Heart right ventricle (tissue), 16 donors: Measurements from ENCODE around the gene TCERG1. TPM values are rescaled to one million over a fixed set of nuclear protein-coding genes. Genes with fewer than 3 reads are reported as not detected.
A peak's percentile ranks its signal among the peaks of the same experiment; 100 is the strongest.

Source experiments
- ATAC-seq, 8 donors: fragments of 200-7000 bp; cut with Tn5 transposase; one replicate each; pipeline ENCODE4 v1.9.1; 2020; ENCODE audit warnings: mild to moderate bottlenecking in 8 of 8, moderate library complexity in 8 of 8, moderate number of reproducible peaks in 1 of 8
- DNase-seq, 2 donors: peaks; one replicate each; pipeline ENCODE4 v3.0.0-alpha.2; 2020
- H3K27ac ChIP-seq, 10 donors: fragments of 200-600 bp; sonication (generic) in 2 of 10; one replicate each; pipeline versions ENCODE4 v1.5.0 to v1.8.0; 2020 to 2022; ENCODE audit warnings: mild to moderate bottlenecking in 3 of 10
- H3K27me3 ChIP-seq, 7 donors: fragments of 200-600 bp; one replicate each; pipeline ENCODE4 v1.8.0; 2021 to 2022; ENCODE audit warnings: mild to moderate bottlenecking in 2 of 7
- H3K36me3 ChIP-seq, 9 donors: fragments of 200-600 bp; sonication (generic) in 1 of 9; one replicate each; pipeline versions ENCODE4 v1.5.0 to v1.8.0; 2020 to 2022; ENCODE audit warnings: mild to moderate bottlenecking in 2 of 9
- H3K4me1 ChIP-seq, 9 donors: fragments of 200-600 bp; sonication (generic) in 1 of 9; one replicate each; pipeline versions ENCODE4 v1.5.0 to v1.8.0; 2020 to 2022; ENCODE audit warnings: mild to moderate bottlenecking in 4 of 9
- H3K4me3 ChIP-seq, 10 donors: fragments of 200-600 bp; sonication (generic) in 2 of 10; one replicate each; pipeline versions ENCODE4 v1.5.0 to v1.8.0; 2020 to 2022; ENCODE audit warnings: mild to moderate bottlenecking in 7 of 10, moderate library complexity in 2 of 10
- H3K9me3 ChIP-seq, 11 donors: fragments of 200-600 bp in 10 of 11; sonication (generic) in 2 of 11; one replicate each; pipeline versions ENCODE4 v1.5.0 to v1.8.0; 2013 to 2022; ENCODE audit warnings: mild to moderate bottlenecking in 2 of 11, control low read depth in 1 of 11, moderate library complexity in 1 of 11
- CTCF ChIP-seq, 9 donors: fragments of 200-600 bp; sonication (generic) in 2 of 9; IDR thresholded peaks; one replicate each; pipeline versions ENCODE4 v1.5.0 to v1.8.0; 2021 to 2022; ENCODE audit warnings: antibody characterized with exemption in 9 of 9, mild to moderate bottlenecking in 5 of 9, moderate library complexity in 1 of 9
- WGBS, 2 donors: extraction: QIAGEN DNeasy Blood & Tissue Kit; methylation state at CpG; one replicate each; pipeline ENCODE4 v1.1.7; 2013; ENCODE audit warnings: inconsistent platforms in 1 of 2; 5-methylcytosine and 5-hydroxymethylcytosine counted together
- intact Hi-C, 10 donors: fragments of 100-400 bp; cut with DNase I; formaldehyde crosslinking; loops; one replicate each; pipeline versions ENCODE4 v1.11.1 to v1.14.2; 2022
- polyA plus RNA-seq, 2 donors: library from polyadenylated mRNA; stranded (reverse); fragments of 200-250 nt; gene quantifications; one replicate each; pipeline ENCODE4 v1.2.3, GENCODE V29; 2013
- total RNA-seq, 10 donors: library from RNA; stranded (reverse); fragmentation: NEBNext Ultra II Directional in 3 of 10; extraction: Animal tissue kit (Norgen Biotek cat#: 25700) in 3 of 10; gene quantifications; one replicate each; pipeline versions ENCODE4 v1.2.1 to v1.2.4, GENCODE V29; 2021 to 2023
- donor health status: Arrhythmogenic right ventricular cardiomyopathy.
- donor health status: ischemic (EF 13 %, LVEDD 7.1; RV severe dilation, severe dysfunction).
- donor health status: healthy with polysubstance abuse.
- donor health status: DM: no; HTN: yes; CAD: no.
- donor health status: DM: no; HTN: no; CAD: no.
- donor health status: ischemic (EF 25% LVEDD 6.9; RV normal size, moderate dysfunction).
- donor health status: ischemic (EF 25% LVEDD 5.7; RV mildly dilated, moderate dysfunction).
- donor health status: healthy.
- donor health status: DM: yes; HTN: yes; CAD: no.
- donor health status: Ischemic cardiomyopathy.
- donor health status: ischemic (EF 35%, LVEDD 5.7; RV mildly dilated, moderate dysfunction).
- donor health status: nonischemic (EF 11% LVEDD 7.7; RV severe dilation, severe dysfunction).
- donor health status: DM: yes; HTN: yes; CAD: no.
- donor health status: PGD.
- donor health status: ischemic (EF 29% LVEDD 5.4; RV normal size, mild dysfunction).
- donor health status: nonischemic (EF 23%, LVEDD 6.1; RV moderate dilation, normal function).

TCERG1 gene
- total and polyA plus RNA-seq, 12 donors, result 11.2 to 59.2 (median 21.1) TPM

GRCh38 chr5:146540414-146540813, 93.3 kb downstream of the TCERG1 start:
- intact Hi-C loops, result loop anchor here in 7 of 10 donors (5.0 to 10.0 kb wide), 3 partner anchors 427 to 654 kb away; no protein-coding TSS in a partner anchor
- TF ChIP-seq CTCF (IDR thresholded peaks at IDR 0.05), result no peak
- Histone ChIP-seq H3K4me3 (no peak overlapping the region), H3K9me3 (no peaks in the 10 kb centered on the region), H3K4me1 (no peaks in the 10 kb centered on the region), H3K27me3 (peaks cover 0 to 3% (median 0%) of the 10 kb centered on the region in 7 donors), H3K36me3 (no peaks in the 10 kb centered on the region), H3K27ac (no peak overlapping the region)
- DNase-seq (no peak), ATAC-seq (no peak)
- 75 to 80% methylated on average over 2 of the region's 2 CpGs for WGBS, 2 donors

DNA sequence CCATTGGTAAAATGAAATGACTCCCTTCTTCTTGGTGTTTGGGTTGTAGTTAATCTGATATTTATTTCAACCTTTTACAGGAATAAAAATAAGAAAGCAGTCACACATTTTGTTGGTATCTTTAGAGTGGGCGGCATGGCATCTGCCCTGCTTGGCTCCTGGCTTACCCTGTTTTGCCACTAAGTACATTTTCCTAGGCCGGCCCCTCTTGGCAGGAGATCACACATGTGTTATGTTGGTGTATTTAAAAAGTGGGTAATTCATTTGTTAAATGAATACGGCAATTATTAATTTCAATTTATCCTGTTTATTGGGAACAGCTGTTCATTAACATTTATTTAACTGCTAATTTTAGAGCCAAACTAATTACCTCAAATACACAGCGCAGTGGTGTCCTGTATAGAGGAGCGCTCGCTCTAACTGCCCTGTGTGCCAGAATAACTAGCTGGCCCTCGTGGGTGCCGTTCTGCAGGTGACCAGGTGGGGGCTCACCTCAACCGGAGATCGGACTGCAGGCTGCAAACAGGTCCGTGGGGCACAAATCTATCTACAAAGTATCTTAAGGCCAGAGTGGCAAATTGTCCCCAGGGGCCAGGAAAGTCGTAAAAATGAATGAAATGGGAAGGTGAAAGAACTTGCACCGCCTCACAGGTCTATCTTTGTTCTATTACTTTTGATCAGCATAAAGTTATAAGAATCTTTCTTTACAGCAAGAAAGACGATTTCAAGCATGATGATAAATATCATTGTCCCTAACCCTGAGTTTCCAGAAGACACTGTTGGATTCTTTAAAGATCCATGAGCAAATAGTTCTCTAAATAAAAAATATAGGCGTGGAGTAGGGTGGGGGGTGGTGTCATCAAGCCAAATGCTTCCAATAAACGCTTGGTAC, 95.1 kb downstream of the TCERG1 start:
- ATAC-seq, result peak in 7 of 8 donors; percentile 49 to 85 (median 76)

GRCh38 chr5:146544232-146544631, 97.1 kb downstream of the TCERG1 start:
- H3K4me3 ChIP-seq, result no peak overlapping the region
- H3K9me3 ChIP-seq, result no peaks in the 10 kb centered on the region
- TF ChIP-seq CTCF (IDR thresholded peaks at IDR 0.05), result no peak
- peaks cover 0 to 8% (median 0%) of the 10 kb centered on the region in 7 donors for H3K27me3 ChIP-seq
- intact Hi-C loops, result loop anchor here in 7 of 10 donors (5.0 to 10.0 kb wide), 3 partner anchors 423 to 651 kb away; no protein-coding TSS in a partner anchor
- H3K4me1 ChIP-seq, result no peaks in the 10 kb centered on the region
- ATAC-seq (no peak), DNase-seq (no peak)
- H3K27ac ChIP-seq, result no peak overlapping the region
- H3K36me3 ChIP-seq, result no peaks in the 10 kb centered on the region

More for the DNA sequence above, 95.1 kb downstream of the TCERG1 start:
- TF ChIP-seq CTCF (IDR thresholded peaks at IDR 0.05), result peak; percentile 46 to 82 (median 76)
- Histone ChIP-seq H3K4me3 (no peak overlapping the region), H3K36me3 (no peaks in the 10 kb centered on the region), H3K27me3 (peaks cover 0 to 5% (median 0%) of the 10 kb centered on the region in 7 donors), H3K9me3 (no peaks in the 10 kb centered on the region), H3K4me1 (no peaks in the 10 kb centered on the region), H3K27ac (no peak overlapping the region)
- peak; percentile 55 to 59 for DNase-seq
- intact Hi-C loops, result loop anchor here in 9 of 10 donors (1.0 to 10.0 kb wide), 6 partner anchors 424 to 653 kb away; no protein-coding TSS in a partner anchor
- WGBS, 2 donors, result 29% methylated on average over 16 of the region's 16 CpGs

DNA sequence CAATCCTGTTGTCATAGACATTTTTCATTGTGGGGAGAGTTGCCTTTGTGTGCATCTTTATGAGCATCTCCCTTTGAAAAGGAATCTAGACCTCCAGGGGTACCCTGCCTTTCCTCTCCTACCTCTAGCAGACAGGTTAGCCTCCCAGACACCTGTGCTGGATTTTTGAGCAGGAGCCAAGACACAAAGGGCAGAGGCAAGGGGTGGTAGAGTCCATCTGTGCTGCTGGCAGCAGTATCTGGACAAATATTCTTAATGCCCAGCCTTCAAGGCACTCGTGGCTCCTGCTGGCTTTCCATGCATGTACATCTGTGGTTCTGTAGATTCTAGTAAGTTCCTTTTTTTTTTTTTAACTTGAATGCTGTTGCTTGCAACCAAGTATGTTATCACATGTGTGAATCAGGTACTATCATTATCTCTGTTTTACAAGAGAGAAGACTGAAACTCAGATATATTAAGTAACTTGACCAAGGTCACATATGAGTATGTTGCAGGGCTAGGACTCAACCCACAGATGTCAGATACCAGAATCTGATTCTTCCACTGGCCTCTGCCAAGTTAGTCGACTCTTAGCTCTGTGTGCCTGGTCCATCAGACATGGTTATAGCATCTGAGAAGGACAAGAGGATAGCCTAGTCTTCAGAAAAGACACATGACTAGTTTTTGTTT, 101.8 kb downstream of the TCERG1 start:
- no peak for TF ChIP-seq CTCF (IDR thresholded peaks at IDR 0.05)
- H3K27ac ChIP-seq, result no peak overlapping the region
- H3K27me3 ChIP-seq, result peaks cover 0 to 20% (median 0%) of the 10 kb centered on the region in 7 donors
- intact Hi-C loops, result loop anchor here in 2 of 10 donors (5.0 to 10.0 kb wide), 2 partner anchors 418 to 646 kb away; no protein-coding TSS in a partner anchor
- H3K4me3 ChIP-seq, result no peak overlapping the region
- H3K4me1 ChIP-seq, result no peaks in the 10 kb centered on the region
- H3K9me3 ChIP-seq, result no peaks in the 10 kb centered on the region
- WGBS, 2 donors, result 46 to 47% methylated on average over 2 of the region's 2 CpGs
- DNase-seq (no peak), ATAC-seq (no peak)
- H3K36me3 ChIP-seq, result no peaks in the 10 kb centered on the region
